ENCODE data around the gene STK32C. TPM values are rescaled to one million over a fixed set of nuclear protein-coding genes. Genes with fewer than 3 reads are reported as not detected.

STK32C gene
- total RNA-seq, 1 experiment from 2014 or later = 20.7 TPM

DNA sequence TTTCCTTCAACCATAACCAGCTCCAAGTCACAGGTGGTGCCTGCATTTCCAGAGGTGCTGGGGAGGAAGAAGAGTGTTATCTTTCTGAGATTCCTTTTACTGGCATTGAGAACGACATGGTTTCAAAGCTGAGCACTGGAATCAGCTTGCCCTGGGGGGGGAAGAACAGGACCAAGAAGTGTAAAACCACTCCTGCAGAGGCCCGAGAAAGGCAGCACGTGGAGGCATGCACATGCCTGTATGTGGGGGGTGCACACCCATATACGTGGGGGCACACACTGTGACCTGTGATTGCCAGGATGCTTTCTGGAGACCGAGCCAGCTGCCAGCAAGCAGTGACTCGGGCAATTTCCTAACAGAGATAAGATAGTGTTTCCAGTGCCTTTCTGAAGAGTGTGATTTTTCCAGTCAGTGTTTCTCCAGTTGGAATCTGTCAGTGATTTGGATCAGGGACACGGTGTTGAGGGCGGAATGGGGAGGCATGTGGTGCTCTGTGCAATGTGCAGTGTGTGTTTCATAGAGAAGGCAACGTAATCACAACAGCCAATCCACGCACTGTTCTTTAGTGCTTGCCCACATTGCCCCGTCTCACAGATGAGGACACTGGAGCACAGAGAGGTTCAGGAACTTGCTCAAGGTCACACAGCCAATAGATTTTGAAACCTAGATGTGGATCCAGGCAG lies 28.5 kb upstream of the STK32C start:
- POLR2A ChIA-PET = no interaction called here

DNA sequence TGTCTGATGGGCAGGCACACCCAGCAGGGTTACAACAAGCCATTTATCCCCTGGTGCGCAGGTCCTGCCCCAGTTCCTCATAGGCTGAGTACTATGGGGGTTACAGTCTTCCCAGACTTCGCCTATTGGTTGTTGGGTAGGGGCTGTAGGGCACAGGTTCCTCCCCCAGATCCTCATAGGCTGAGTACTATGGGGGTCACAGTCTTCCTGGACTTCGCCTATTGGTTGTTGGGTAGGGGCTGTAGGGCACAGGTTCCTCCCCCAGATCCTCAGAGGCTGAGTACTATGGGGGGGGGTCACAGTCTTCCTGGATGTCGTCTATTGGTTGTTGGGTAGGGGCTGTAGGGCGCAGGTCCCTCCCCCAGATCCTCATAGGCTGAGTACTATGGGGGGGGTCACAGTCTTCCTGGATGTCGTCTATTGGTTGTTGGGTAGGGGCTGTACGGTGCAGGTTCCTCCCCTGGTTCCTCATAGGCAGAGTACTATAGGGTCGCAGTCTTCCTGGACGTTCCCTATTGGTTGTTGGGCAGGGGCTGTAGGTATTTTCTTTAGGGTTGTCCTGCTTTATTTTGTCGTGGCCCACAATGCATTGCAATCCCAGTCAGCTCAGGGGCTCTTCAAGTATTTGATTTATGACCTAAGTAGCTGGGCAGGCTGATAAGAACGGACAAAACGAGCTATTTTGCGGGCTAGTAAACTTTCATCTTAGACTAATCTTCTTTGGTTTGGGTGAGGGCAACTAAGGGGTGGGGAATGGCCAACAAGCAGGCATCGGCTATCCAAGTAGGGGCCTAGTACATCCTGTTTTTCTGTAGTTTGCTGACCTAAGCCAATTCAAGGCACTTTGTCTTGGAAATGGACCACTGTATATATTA lies 27.7 kb upstream of the STK32C start:
- no TSS peak for BruUV-seq (replicated peaks)
- TF ChIP-seq, protein P1, sequence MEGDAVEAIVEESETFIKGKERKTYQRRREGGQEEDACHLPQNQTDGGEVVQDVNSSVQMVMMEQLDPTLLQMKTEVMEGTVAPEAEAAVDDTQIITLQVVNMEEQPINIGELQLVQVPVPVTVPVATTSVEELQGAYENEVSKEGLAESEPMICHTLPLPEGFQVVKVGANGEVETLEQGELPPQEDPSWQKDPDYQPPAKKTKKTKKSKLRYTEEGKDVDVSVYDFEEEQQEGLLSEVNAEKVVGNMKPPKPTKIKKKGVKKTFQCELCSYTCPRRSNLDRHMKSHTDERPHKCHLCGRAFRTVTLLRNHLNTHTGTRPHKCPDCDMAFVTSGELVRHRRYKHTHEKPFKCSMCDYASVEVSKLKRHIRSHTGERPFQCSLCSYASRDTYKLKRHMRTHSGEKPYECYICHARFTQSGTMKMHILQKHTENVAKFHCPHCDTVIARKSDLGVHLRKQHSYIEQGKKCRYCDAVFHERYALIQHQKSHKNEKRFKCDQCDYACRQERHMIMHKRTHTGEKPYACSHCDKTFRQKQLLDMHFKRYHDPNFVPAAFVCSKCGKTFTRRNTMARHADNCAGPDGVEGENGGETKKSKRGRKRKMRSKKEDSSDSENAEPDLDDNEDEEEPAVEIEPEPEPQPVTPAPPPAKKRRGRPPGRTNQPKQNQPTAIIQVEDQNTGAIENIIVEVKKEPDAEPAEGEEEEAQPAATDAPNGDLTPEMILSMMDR (IDR thresholded peaks at IDR 0.05; ENCODE audit: unreplicated experiment) = no peak
- intact Hi-C loops (cut with micrococcal nuclease) = no loop called here
- H3K36me3 Mint-ChIP-seq (ENCODE audit: insufficient read depth, unreplicated experiment) = peaks cover 21% of the 10 kb centered on the region
- no peak overlapping the region for H3K4me3 Mint-ChIP-seq (ENCODE audit: unreplicated experiment)
- H3K27me3 Mint-ChIP-seq (ENCODE audit: insufficient read depth, unreplicated experiment) = no peaks in the 10 kb centered on the region
- CTCF ChIA-PET = no interaction called here
- peaks cover 1% of the 10 kb centered on the region for H3K4me1 Mint-ChIP-seq (ENCODE audit: insufficient read depth, unreplicated experiment)
- DNase-seq (ENCODE audit: unreplicated experiment) = no peak
- no peak overlapping the region for H3K27ac Mint-ChIP-seq (ENCODE audit: low read depth, unreplicated experiment)
- H3K9me3 Mint-ChIP-seq (ENCODE audit: unreplicated experiment) = no peaks in the 10 kb centered on the region
- POLR2A ChIA-PET = no interaction called here

More for the DNA sequence above, 28.5 kb upstream of the STK32C start:
- H3K9me3 Mint-ChIP-seq (ENCODE audit: unreplicated experiment) = no peaks in the 10 kb centered on the region
- no peaks in the 10 kb centered on the region for H3K27me3 Mint-ChIP-seq (ENCODE audit: insufficient read depth, unreplicated experiment)
- H3K4me1 Mint-ChIP-seq (ENCODE audit: insufficient read depth, unreplicated experiment) = no peaks in the 10 kb centered on the region
- TF ChIP-seq, protein P1 (IDR thresholded peaks at IDR 0.05; ENCODE audit: unreplicated experiment) = no peak
- H3K4me3 Mint-ChIP-seq (ENCODE audit: unreplicated experiment) = no peak overlapping the region
- no peak for DNase-seq (ENCODE audit: unreplicated experiment)
- H3K27ac Mint-ChIP-seq (ENCODE audit: low read depth, unreplicated experiment) = no peak overlapping the region
- peaks cover 21% of the 10 kb centered on the region for H3K36me3 Mint-ChIP-seq (ENCODE audit: insufficient read depth, unreplicated experiment)
- BruUV-seq (replicated peaks) = no TSS peak
- intact Hi-C loops (cut with micrococcal nuclease) = no loop called here
- CTCF ChIA-PET = no interaction called here

DNA sequence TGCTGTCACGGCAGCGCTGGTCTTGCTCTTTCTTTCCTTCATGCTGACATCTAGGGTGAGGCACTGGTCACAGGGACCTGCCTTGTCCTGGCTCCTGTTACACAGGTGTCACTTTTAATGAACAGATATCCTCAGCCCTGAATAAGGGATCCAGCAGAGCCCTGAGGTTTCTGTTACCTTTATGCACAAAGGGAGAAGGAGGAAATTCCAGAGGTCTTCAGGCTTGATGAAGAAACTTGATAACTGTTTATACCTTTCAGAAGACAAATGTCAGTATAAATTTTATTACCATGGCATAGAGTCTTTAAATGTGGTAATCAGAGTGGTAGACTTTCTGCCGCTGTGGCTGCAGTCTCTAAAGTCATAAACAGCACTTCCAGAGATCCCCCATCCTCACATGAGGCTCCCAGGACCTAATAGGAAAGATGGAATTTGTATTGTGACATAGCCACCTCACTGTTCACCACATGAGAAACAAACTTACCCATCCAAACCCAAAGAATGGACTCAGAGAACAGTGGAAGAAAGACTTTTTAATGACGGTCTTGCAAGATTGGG lies 27.0 kb upstream of the STK32C start:
- TF ChIP-seq, protein P1 (IDR thresholded peaks at IDR 0.05; ENCODE audit: unreplicated experiment) = no peak
- CTCF ChIA-PET = interaction anchor here (1.3 kb wide), 1 partner anchor 19 kb away, joined by 3 read pairs; no protein-coding TSS in a partner anchor
- Mint-ChIP-seq H3K4me3 (ENCODE audit: unreplicated experiment) (no peak overlapping the region), H3K27ac (ENCODE audit: low read depth, unreplicated experiment) (no peak overlapping the region), H3K27me3 (ENCODE audit: insufficient read depth, unreplicated experiment) (no peaks in the 10 kb centered on the region), H3K4me1 (ENCODE audit: insufficient read depth, unreplicated experiment) (peaks cover 8% of the 10 kb centered on the region), H3K9me3 (ENCODE audit: unreplicated experiment) (no peaks in the 10 kb centered on the region), H3K36me3 (ENCODE audit: insufficient read depth, unreplicated experiment) (peaks cover 21% of the 10 kb centered on the region)
- BruUV-seq (replicated peaks) = no TSS peak
- DNase-seq (ENCODE audit: unreplicated experiment) = no peak
- intact Hi-C loops (cut with micrococcal nuclease) = no loop called here
- POLR2A ChIA-PET = no interaction called here

DNA sequence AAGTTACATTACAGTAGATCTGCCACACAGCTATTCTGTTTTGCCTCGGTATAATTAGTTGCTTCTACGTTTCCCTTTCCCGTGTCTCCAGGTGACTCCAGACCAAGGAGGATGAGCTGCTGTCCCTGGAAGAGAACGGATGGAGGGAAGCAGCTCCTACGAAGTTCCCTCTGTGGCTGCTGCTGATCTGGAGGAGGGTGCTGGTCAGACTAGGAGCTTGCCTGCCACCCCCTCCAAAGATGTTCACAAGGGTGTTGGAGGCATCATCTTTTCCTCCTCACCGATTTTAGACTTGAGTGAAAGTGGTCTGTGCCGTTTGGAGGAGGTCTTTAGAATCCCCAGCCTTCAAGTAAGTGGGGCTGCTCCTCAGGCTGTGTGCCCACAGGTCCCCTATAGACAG lies 25.6 kb upstream of the STK32C start:
- Mint-ChIP-seq H3K9me3 (ENCODE audit: unreplicated experiment) (no peaks in the 10 kb centered on the region), H3K27me3 (ENCODE audit: insufficient read depth, unreplicated experiment) (no peaks in the 10 kb centered on the region), H3K4me1 (ENCODE audit: insufficient read depth, unreplicated experiment) (peaks cover 14% of the 10 kb centered on the region), H3K27ac (ENCODE audit: low read depth, unreplicated experiment) (peak overlapping the region; percentile 82), H3K36me3 (ENCODE audit: insufficient read depth, unreplicated experiment) (peaks cover 11% of the 10 kb centered on the region), H3K4me3 (ENCODE audit: unreplicated experiment) (peak overlapping the region; percentile 98)
- DNase-seq (ENCODE audit: unreplicated experiment) = no peak
- TF ChIP-seq, protein P1 (IDR thresholded peaks at IDR 0.05; ENCODE audit: unreplicated experiment) = no peak
- CTCF ChIA-PET = interaction anchor here (0.6 to 1.3 kb wide), 2 partner anchors 20 to 232 kb away, joined by 3 read pairs; no protein-coding TSS in a partner anchor
- intact Hi-C loops (cut with micrococcal nuclease) = no loop called here
- BruUV-seq (replicated peaks) = no TSS peak
- POLR2A ChIA-PET = no interaction called here
